MM.1S (cell line): ENCODE data around the gene DGCR6L.

Experiments used
- DNase-seq: peaks from one replicate; pipeline ENCODE4 v3.0.0-alpha.2; 2015
- H2AFZ ChIP-seq: fragments of 300-600 bp; sonication (generic); 2 replicates; pipeline ENCODE4 v1.6.0; 2016; ENCODE audit warnings: antibody characterized with exemption, low read length
- H3F3A ChIP-seq: fragments of 300-600 bp; sonication (generic); 2 replicates; pipeline ENCODE4 v1.6.1; 2016; ENCODE audit warnings: mild to moderate bottlenecking, antibody characterized with exemption, low read length, moderate library complexity, mixed read lengths; ENCODE audit not compliant: insufficient read depth
- H3K27ac ChIP-seq: fragments of 300-600 bp; sonication (generic); 2 replicates; pipeline ENCODE4 v1.5.1; 2016; ENCODE audit warnings: mild to moderate bottlenecking, low read length
- H3K27me3 ChIP-seq: fragments of 300-600 bp; sonication (generic); replicated peaks from 2 replicates; pipeline ENCODE4 v1.6.0; 2016; ENCODE audit warnings: low read length; ENCODE audit not compliant: insufficient read depth
- H3K36me3 ChIP-seq: fragments of 300-600 bp; sonication (generic); replicated peaks from 2 replicates; pipeline ENCODE4 v1.6.1; 2016; ENCODE audit warnings: mild to moderate bottlenecking, low read length, mixed read lengths; ENCODE audit not compliant: insufficient read depth
- H3K4me1 ChIP-seq: fragments of 300-600 bp; sonication (generic); 2 replicates; pipeline ENCODE4 v1.6.1; 2016; ENCODE audit warnings: low read length, mixed read lengths
- H3K4me2 ChIP-seq: fragments of 300-600 bp; sonication (generic); 2 replicates; pipeline ENCODE4 v1.6.0; 2016; ENCODE audit warnings: low read depth, low read length
- H3K4me3 ChIP-seq: fragments of 300-600 bp; sonication (generic); 2 replicates; pipeline ENCODE4 v1.5.1; 2016; ENCODE audit warnings: low read length, mixed read lengths
- H3K79me2 ChIP-seq: fragments of 300-600 bp; sonication (generic); 2 replicates; pipeline ENCODE4 v1.6.1; 2016; ENCODE audit warnings: mixed run types, low read length, mixed read lengths
- H3K9ac ChIP-seq: fragments of 300-600 bp; sonication (generic); 2 replicates; pipeline ENCODE4 v1.6.1; 2016; ENCODE audit warnings: low read length, mixed read lengths
- H3K9me2 ChIP-seq: fragments of 300-600 bp; sonication (generic); replicated peaks from 2 replicates; pipeline ENCODE4 v1.6.1; 2016; ENCODE audit warnings: mild to moderate bottlenecking, low read length, mixed read lengths; ENCODE audit not compliant: insufficient read depth
- H3K9me3 ChIP-seq: fragments of 300-600 bp; sonication (generic); replicated peaks from 2 replicates; pipeline ENCODE4 v1.6.1; 2016; ENCODE audit warnings: mild to moderate bottlenecking, low read length, mixed read lengths; ENCODE audit not compliant: insufficient read depth
- H4K20me1 ChIP-seq: fragments of 300-600 bp; sonication (generic); 2 replicates; pipeline ENCODE4 v1.6.1; 2016; ENCODE audit warnings: mild to moderate bottlenecking, low read length, moderate library complexity, mixed read lengths; ENCODE audit not compliant: insufficient read depth
- EZH2 ChIP-seq: fragments of 300-600 bp; sonication (generic); optimal IDR thresholded peaks from 2 replicates; pipeline ENCODE3; 2017; ENCODE audit warnings: low read depth, mild to moderate bottlenecking, antibody characterized with exemption, low read length, mixed read lengths
- EZH2phosphoT487 ChIP-seq: fragments of 300-600 bp; sonication (generic); IDR thresholded peaks from 2 replicates; pipeline ENCODE4 v1.6.1; 2018; ENCODE audit warnings: antibody characterized with exemption, low read length
- TF ChIP-seq, protein P1 (sequence below): fragments of 300-600 bp; sonication (generic); IDR thresholded peaks from 2 replicates; pipeline ENCODE4 v1.5.1; 2016; ENCODE audit warnings: antibody characterized with exemption, low read length, mixed read lengths

The DGCR6L gene

DNA sequence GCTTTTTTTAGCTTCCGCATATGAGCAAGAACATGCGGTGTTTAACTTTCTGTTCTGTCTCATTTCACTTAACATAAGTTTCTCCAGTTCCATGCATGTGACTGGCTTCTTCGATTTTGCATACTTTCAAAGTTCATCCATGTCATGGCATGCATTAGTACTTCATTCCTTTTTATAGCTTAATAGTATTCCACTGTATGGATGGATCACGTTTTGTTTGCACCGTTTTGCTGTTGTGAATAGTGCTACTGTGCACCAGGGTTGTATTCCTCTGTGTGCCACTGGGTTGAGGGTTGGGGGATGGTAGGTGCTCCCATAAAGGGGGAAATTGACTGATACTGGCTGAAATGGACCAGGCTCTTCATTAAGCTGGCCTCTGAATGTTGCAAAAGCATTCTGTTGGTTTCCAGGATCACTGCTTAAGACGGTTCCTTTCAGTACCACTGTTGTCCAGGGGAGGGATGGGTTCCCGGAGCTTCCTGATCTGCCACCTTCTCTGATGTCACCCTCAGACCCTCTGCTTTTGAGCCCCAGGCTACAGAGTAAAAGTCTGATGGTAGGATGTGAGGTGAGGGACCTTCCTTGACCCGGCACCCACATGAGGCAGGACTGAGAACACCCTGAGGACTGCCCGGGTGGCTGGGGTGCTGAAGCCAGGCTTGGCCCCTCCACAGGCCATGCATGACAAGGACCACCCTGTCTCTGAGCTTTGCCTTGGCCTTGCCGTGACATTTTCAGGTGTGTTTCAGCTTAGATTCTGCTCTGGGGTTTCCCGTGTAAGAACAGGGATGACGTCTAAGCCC lies 24.4 kb downstream of the DGCR6L start:
- Histone ChIP-seq H3K4me1 (no peaks in the 10 kb centered on the region), H3K9me3 (no peaks in the 10 kb centered on the region), H3K4me3 (no peak overlapping the region), H3K36me3 (no peaks in the 10 kb centered on the region), H3K9ac (no peak overlapping the region), H4K20me1 (no peaks in the 10 kb centered on the region), H3F3A (no peaks in the 10 kb centered on the region), H3K27me3 (peaks cover 57% of the 10 kb centered on the region), H2AFZ (no peak overlapping the region), H3K79me2 (no peaks in the 10 kb centered on the region), H3K27ac (no peak overlapping the region), H3K9me2 (no peaks in the 10 kb centered on the region), H3K4me2 (no peak overlapping the region)
- TF ChIP-seq, protein P1, sequence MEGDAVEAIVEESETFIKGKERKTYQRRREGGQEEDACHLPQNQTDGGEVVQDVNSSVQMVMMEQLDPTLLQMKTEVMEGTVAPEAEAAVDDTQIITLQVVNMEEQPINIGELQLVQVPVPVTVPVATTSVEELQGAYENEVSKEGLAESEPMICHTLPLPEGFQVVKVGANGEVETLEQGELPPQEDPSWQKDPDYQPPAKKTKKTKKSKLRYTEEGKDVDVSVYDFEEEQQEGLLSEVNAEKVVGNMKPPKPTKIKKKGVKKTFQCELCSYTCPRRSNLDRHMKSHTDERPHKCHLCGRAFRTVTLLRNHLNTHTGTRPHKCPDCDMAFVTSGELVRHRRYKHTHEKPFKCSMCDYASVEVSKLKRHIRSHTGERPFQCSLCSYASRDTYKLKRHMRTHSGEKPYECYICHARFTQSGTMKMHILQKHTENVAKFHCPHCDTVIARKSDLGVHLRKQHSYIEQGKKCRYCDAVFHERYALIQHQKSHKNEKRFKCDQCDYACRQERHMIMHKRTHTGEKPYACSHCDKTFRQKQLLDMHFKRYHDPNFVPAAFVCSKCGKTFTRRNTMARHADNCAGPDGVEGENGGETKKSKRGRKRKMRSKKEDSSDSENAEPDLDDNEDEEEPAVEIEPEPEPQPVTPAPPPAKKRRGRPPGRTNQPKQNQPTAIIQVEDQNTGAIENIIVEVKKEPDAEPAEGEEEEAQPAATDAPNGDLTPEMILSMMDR: no peak
- TF ChIP-seq EZH2phosphoT487: no peak
- DNase-seq: no peak

DNA sequence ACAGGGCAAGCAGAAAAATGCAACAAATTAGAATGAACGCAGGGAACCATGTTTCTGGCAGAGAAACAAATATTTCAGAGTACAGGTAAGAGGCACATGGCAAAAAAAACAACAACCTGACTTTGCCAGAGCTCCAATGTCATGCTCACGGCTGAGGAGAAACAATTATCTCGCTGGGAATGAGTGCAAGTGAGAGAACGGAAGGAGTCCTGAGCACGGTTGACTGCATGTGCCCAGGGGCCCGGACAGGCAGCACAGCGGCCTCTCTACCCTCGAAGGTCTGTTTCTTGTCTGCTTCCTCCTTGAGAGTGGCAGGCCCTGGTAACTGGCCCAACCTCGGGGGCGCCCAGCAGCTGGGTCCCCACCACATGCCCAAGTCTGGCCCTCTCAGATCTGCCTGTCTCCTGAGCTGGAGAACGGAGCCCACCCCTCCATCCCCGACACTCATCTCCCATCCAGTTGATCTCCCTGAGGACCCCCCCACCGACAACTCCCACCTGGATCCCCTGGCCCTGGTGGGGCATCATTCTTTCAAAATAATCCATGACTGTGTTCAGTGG lies 27.1 kb downstream of the DGCR6L start:
- no peak for DNase-seq
- H3K4me1 ChIP-seq: no peaks in the 10 kb centered on the region
- H2AFZ ChIP-seq: no peak overlapping the region
- H3K27ac ChIP-seq: no peak overlapping the region
- TF ChIP-seq EZH2 (no peak), EZH2phosphoT487 (no peak)
- TF ChIP-seq, protein P1: no peak
- no peaks in the 10 kb centered on the region for H3F3A ChIP-seq
- no peak overlapping the region for H3K4me3 ChIP-seq
- H3K9me2 ChIP-seq: no peaks in the 10 kb centered on the region
- H3K9ac ChIP-seq: no peak overlapping the region
- H3K79me2 ChIP-seq: no peaks in the 10 kb centered on the region
- H3K4me2 ChIP-seq: no peak overlapping the region
- no peaks in the 10 kb centered on the region for H3K36me3 ChIP-seq
- H3K9me3 ChIP-seq: no peaks in the 10 kb centered on the region
- H3K27me3 ChIP-seq: peaks cover 63% of the 10 kb centered on the region
- H4K20me1 ChIP-seq: no peaks in the 10 kb centered on the region

DNA sequence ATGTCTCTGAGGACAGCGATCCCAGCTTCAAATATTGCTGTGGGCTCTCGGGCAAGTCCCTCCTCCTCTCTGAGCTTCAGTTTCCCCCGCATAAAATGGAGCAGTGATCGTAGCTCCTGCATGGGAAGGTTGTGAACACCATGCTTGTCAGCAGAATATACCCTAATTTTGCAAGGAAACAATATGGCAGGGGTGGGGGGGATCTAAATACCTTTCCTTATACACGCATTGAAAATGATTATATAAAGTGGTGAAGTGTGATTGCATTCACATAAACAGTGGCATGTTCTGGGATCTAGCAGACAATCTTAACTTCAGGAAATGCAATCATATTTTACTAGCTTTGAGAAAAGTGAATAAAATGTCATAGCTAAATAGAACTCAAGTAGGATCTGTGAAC lies 27.8 kb downstream of the DGCR6L start:
- Histone ChIP-seq H3K4me1 (no peaks in the 10 kb centered on the region), H3K36me3 (no peaks in the 10 kb centered on the region), H4K20me1 (no peaks in the 10 kb centered on the region), H3K4me2 (no peak overlapping the region), H3F3A (no peaks in the 10 kb centered on the region), H3K9ac (no peak overlapping the region), H3K27me3 (peaks cover 57% of the 10 kb centered on the region), H3K9me2 (no peaks in the 10 kb centered on the region), H3K4me3 (no peak overlapping the region), H3K79me2 (no peaks in the 10 kb centered on the region), H3K9me3 (no peaks in the 10 kb centered on the region), H3K27ac (no peak overlapping the region), H2AFZ (no peak overlapping the region)
- no peak for DNase-seq
- TF ChIP-seq, protein P1: no peak
- no peak for TF ChIP-seq EZH2
- TF ChIP-seq EZH2phosphoT487: no peak
